Measurements from ENCODE around the gene ZNF205. TPM values are rescaled to one million over a fixed set of nuclear protein-coding genes. Genes with fewer than 3 reads are reported as not detected.

Gene ZNF205
- total RNA-seq, 1 experiment from 2014 or later, result 17.0 TPM

- TF ChIP-seq TCF7L2 (IDR thresholded peaks at IDR 0.05; ENCODE audit: borderline replicate concordance, extremely low read depth, insufficient read depth, insufficient read length) (no peak), EGR1 (IDR thresholded peaks at IDR 0.05; ENCODE audit: low read depth) (no peak), CTCF (IDR thresholded peaks at IDR 0.05 in 2 of 3, conservative IDR thresholded peaks at IDR 0.05 in 1 of 3; ENCODE audit: borderline replicate concordance in 1 of 3, insufficient read depth in 1 of 3, low read depth in 2 of 3, low read length in 2 of 3) (peak; percentile 57 to 84 (median 75)), SRF (IDR thresholded peaks at IDR 0.05; ENCODE audit: low read depth) (no peak), EZH2phosphoT487 (IDR thresholded peaks at IDR 0.05; ENCODE audit: borderline replicate concordance) (no peak), CEBPB (IDR thresholded peaks at IDR 0.05; ENCODE audit: low read depth) (no peak), ELF1 (IDR thresholded peaks at IDR 0.05; ENCODE audit: borderline replicate concordance, low read depth) (no peak), CBX3 (IDR thresholded peaks at IDR 0.05; ENCODE audit: low read depth) (no peak), SIN3A (IDR thresholded peaks at IDR 0.05; ENCODE audit: low read depth) (no peak), POLR2AphosphoS5 (IDR thresholded peaks at IDR 0.05; ENCODE audit: low read depth, low read length) (peak; percentile 25; the same call in 1 of the 2 replicates), ZFX (IDR thresholded peaks at IDR 0.05) (no peak), EZH2 (IDR thresholded peaks at IDR 0.05) (no peak), RAD21 (IDR thresholded peaks at IDR 0.05; ENCODE audit: low read depth) (peak; percentile 54; the same call in 1 of the 2 replicates), JUND (IDR thresholded peaks at IDR 0.05) (no peak), MAX (IDR thresholded peaks at IDR 0.05) (no peak), POLR2A (IDR thresholded peaks at IDR 0.05; ENCODE audit: borderline replicate concordance, extremely low read depth, insufficient read depth, insufficient read length) (no peak)
- H3K9ac ChIP-seq (ENCODE audit: low read length), result no peak overlapping the region
- peak overlapping the region; percentile 35; the same call in 1 of the 2 replicates for H3K27ac ChIP-seq (ENCODE audit: low read depth, low read length)
- H3K27me3 ChIP-seq (ENCODE audit: insufficient read depth, low read length), result no peaks in the 10 kb centered on the region
- no peaks in the 10 kb centered on the region for H4K20me1 ChIP-seq (ENCODE audit: insufficient read depth)
- H3K4me3 ChIP-seq (replicated peaks in 1 of 2; ENCODE audit: low read depth in 1 of 2, low read length in 2 of 2), result no peak overlapping the region
- H3K4me2 ChIP-seq (ENCODE audit: low read length), result no peak overlapping the region
- intact Hi-C loops (cut with micrococcal nuclease), result loop anchor here (5.0 kb wide), 1 partner anchor 35 kb away; no protein-coding TSS in a partner anchor
- H2AFZ ChIP-seq (ENCODE audit: low read depth, low read length, poor library complexity, severe bottlenecking), result no peak overlapping the region
- peak; percentile 49 for ATAC-seq
- peaks cover 21 to 29% of the 10 kb centered on the region in 2 experiments for H3K4me1 ChIP-seq (ENCODE audit: control insufficient read depth in 1 of 2, insufficient read depth in 2 of 2, low read length in 2 of 2)
- CTCF ChIA-PET, result interaction anchor here (0.7 to 2.3 kb wide), 10 partner anchors 16 to 442 kb away, joined by 3 to 9 read pairs (median 3); no protein-coding TSS in a partner anchor
- H3K36me3 ChIP-seq (ENCODE audit: control insufficient read depth in 1 of 2, insufficient read depth in 2 of 2, low read length in 2 of 2), result peaks cover 0 to 6% of the 10 kb centered on the region in 2 experiments; a peak in 2 of 4 replicates
- no peaks in the 10 kb centered on the region for H3K9me3 ChIP-seq (ENCODE audit: control insufficient read depth in 1 of 2, insufficient read depth in 1 of 2, low read depth in 1 of 2, low read length in 2 of 2)
- H3K79me2 ChIP-seq (ENCODE audit: insufficient read depth, low read length), result peaks cover 34% of the 10 kb centered on the region
- H3K9me2 ChIP-seq (ENCODE audit: insufficient read depth), result no peaks in the 10 kb centered on the region
- RAD21 ChIA-PET (ENCODE audit: low non-redundant PET in 1 of 2, low total read pairs in 2 of 2, uncharacterized antibody in 2 of 2, unreplicated experiment in 2 of 2), result interaction anchor here in 1 of 2 experiments (0.5 kb wide), 1 partner anchor 26 kb away, joined by 5 read pairs; no protein-coding TSS in a partner anchor
- BruUV-seq (replicated peaks), result no TSS peak
- no peak for DNase-seq (ENCODE audit: low read depth, low spot score)
- POLR2A ChIA-PET, result interaction anchor here (1.1 to 2.0 kb wide), 3 partner anchors 18 to 42 kb away, joined by 3 to 6 read pairs (median 3); no protein-coding TSS in a partner anchor
Measured at GRCh38 chr16:3131755-3132377, 19.5 kb downstream of the ZNF205 start.
